ENCODE measurements around the gene PIGL.

- TF ChIP-seq CTCF (IDR thresholded peaks at IDR 0.05; ENCODE audit: low read length) (no peak), EZH2 (IDR thresholded peaks at IDR 0.05; ENCODE audit: borderline replicate concordance, low read length) (no peak)
Measured at GRCh38 chr17:16189791-16190348, 27.1 kb upstream of the PIGL start.
